ENCODE results near the gene KAZN. TPM values are rescaled to one million over a fixed set of nuclear protein-coding genes. Genes with fewer than 3 reads are reported as not detected.

Gene KAZN
- total and polyA plus RNA-seq, 2 of the 8 experiments (the other 6 are each of a cell fraction or from before 2014, with no cell fraction given), result 3.7 to 11.8 TPM

DNA sequence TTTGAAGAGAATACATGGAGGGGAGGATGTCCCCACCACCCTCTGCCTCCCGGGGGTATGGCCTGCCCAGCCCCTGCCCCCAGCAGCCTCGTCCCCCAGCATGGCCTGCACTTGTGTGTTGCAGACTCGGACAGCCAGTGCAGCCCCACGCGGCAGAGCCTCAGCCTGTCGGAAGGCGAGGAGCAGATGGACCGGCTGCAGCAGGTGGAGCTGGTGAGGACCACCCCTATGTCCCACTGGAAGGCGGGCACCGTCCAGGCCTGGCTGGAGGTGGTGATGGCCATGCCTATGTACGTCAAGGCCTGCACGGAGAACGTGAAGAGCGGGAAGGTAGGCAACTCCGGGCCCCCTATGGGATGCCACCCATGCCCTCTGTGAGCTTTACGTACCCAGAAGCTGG, 495.6 kb downstream of the KAZN start:
- no peak overlapping the region for H2BK120ac ChIP-seq (replicated peaks; ENCODE audit: low read depth, low read length)
- DNase-seq (ENCODE audit: low read depth in 1 of 2, low spot score in 2 of 2) (no peak), FAIRE-seq (no peak)
- ChIA-PET CTCF (ENCODE audit: partially characterized antibody) (interaction anchor here (0.6 to 2.6 kb wide), 15 partner anchors 12 to 528 kb away, joined by 3 to 9 read pairs (median 4); no protein-coding TSS in a partner anchor), POLR2A (ENCODE audit: partially characterized antibody) (interaction anchor here (0.7 kb wide), 1 partner anchor 15 kb away, joined by 3 read pairs; no protein-coding TSS in a partner anchor)
- no peaks in the 10 kb centered on the region for H3K79me2 ChIP-seq (ENCODE audit: control insufficient read depth in 1 of 2, insufficient read depth in 2 of 2, low read length in 2 of 2)
- no peaks in the 10 kb centered on the region for H3K9me3 ChIP-seq (ENCODE audit: insufficient read depth in 2 of 2, low read depth in 1 of 2, low read length in 1 of 2)
- H3K23me2 ChIP-seq (ENCODE audit: low read depth, low read length), result no peaks in the 10 kb centered on the region
- H4K5ac ChIP-seq (ENCODE audit: insufficient read length, low read depth, low read length), result no peak overlapping the region
- WGBS, 2 experiments (ENCODE audit: extremely low coverage in 1 of 2, insufficient coverage in 1 of 2, insufficient read length in 1 of 2, insufficient replicate concordance in 2 of 2, low coverage in 1 of 2, low lambda C conversion rate in 2 of 2, missing lambda C conversion rate in 1 of 2), result 91% methylated on average over 16 of the region's 16 CpGs; no CpG with 5 or more reads in 1 of the 2 experiments
- H4K91ac ChIP-seq (replicated peaks; ENCODE audit: insufficient read length, low read length), result no peak overlapping the region
- H2BK5ac ChIP-seq (ENCODE audit: low read depth, low read length), result peak overlapping the region; percentile 66; the same call in 1 of the 2 replicates
- H4K8ac ChIP-seq (ENCODE audit: extremely low read depth, insufficient read depth, low read length), result no peak overlapping the region
- H3K23ac ChIP-seq (ENCODE audit: insufficient read length), result no peak overlapping the region
- H3K9ac ChIP-seq (replicated peaks in 1 of 4; ENCODE audit: extremely low read depth in 1 of 4, low read depth in 3 of 4, low read length in 3 of 4), result no peak overlapping the region
- H2BK15ac ChIP-seq (ENCODE audit: low read length), result no peak overlapping the region; the same call in 1 of the 2 replicates
- no peak overlapping the region for H2BK20ac ChIP-seq (ENCODE audit: low read length)
- no peaks in the 10 kb centered on the region for H3K36me3 ChIP-seq (ENCODE audit: control insufficient read depth in 2 of 4, insufficient read depth in 4 of 4, low read length in 3 of 4)
- H3K4ac ChIP-seq (replicated peaks; ENCODE audit: insufficient read length, low read depth, low read length), result no peak overlapping the region
- H3K4me1 ChIP-seq (replicated peaks in 1 of 4; ENCODE audit: control insufficient read depth in 3 of 4, insufficient read depth in 4 of 4, low read length in 3 of 4), result peaks cover 4 to 14% (median 7%) of the 10 kb centered on the region in 4 experiments
- no peak overlapping the region for H3K4me2 ChIP-seq (ENCODE audit: insufficient read depth in 1 of 2, low read depth in 2 of 2, low read length in 2 of 2)
- no peak overlapping the region for H3K4me3 ChIP-seq (ENCODE audit: extremely low read depth in 1 of 4, insufficient read depth in 2 of 4, low read depth in 3 of 4, low read length in 4 of 4)
- no peak overlapping the region for H2AFZ ChIP-seq (ENCODE audit: low read length)
- no peaks in the 10 kb centered on the region for H3K79me1 ChIP-seq (ENCODE audit: low read depth, low read length)
- H3K56ac ChIP-seq (replicated peaks; ENCODE audit: insufficient read length, low read depth, low read length), result no peak overlapping the region
- H3K14ac ChIP-seq (ENCODE audit: insufficient read length), result no peak overlapping the region
- H3K27ac ChIP-seq (ENCODE audit: low read depth, low read length), result no peak overlapping the region
- H2BK12ac ChIP-seq (ENCODE audit: low read depth, low read length), result no peak overlapping the region
- H2AK5ac ChIP-seq (ENCODE audit: low read depth, low read length), result no peak overlapping the region
- H3K18ac ChIP-seq (ENCODE audit: extremely low read depth, low read length), result no peak overlapping the region
- H4K20me1 ChIP-seq (replicated peaks in 1 of 2; ENCODE audit: control insufficient read depth in 1 of 2, insufficient read depth in 2 of 2, low read length in 2 of 2), result no peaks in the 10 kb centered on the region
- H3K27me3 ChIP-seq (replicated peaks in 1 of 4; ENCODE audit: control insufficient read depth in 3 of 4, extremely low read depth in 1 of 4, insufficient read depth in 3 of 4, low read length in 3 of 4), result no peaks in the 10 kb centered on the region; a peak in 2 of 7 replicates
- TF ChIP-seq CTBP2 (IDR thresholded peaks at IDR 0.05; ENCODE audit: borderline replicate concordance, insufficient read depth, insufficient read length, low read length), result no peak
- TF ChIP-seq GTF2F1 (IDR thresholded peaks at IDR 0.05; ENCODE audit: borderline replicate concordance, low read depth, low read length), result no peak
- TF ChIP-seq NANOG (IDR thresholded peaks at IDR 0.05; ENCODE audit: insufficient read depth, low read depth, low read length, poor library complexity, severe bottlenecking), result no peak
- no peak for TF ChIP-seq HDAC2 (IDR thresholded peaks at IDR 0.05; ENCODE audit: borderline replicate concordance in 1 of 2, low read depth in 2 of 2, low read length in 2 of 2)
- TF ChIP-seq, protein P1, sequence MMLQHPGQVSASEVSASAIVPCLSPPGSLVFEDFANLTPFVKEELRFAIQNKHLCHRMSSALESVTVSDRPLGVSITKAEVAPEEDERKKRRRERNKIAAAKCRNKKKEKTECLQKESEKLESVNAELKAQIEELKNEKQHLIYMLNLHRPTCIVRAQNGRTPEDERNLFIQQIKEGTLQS (IDR thresholded peaks at IDR 0.05; ENCODE audit: insufficient read depth, low read depth, low read length), result no peak
- no peak for TF ChIP-seq PHF8 (conservative IDR thresholded peaks at IDR 0.05; ENCODE audit: low read depth, low read length)
- no peak for TF ChIP-seq TAF1 (IDR thresholded peaks at IDR 0.05; ENCODE audit: low read depth, low read length)
- no peak for TF ChIP-seq CHD1 (IDR thresholded peaks at IDR 0.05; ENCODE audit: low read depth, low read length)
- TF ChIP-seq POU5F1 (IDR thresholded peaks at IDR 0.05; ENCODE audit: low read depth, low read length), result no peak
- TF ChIP-seq RFX5 (IDR thresholded peaks at IDR 0.05; ENCODE audit: borderline replicate concordance, low read depth, low read length), result no peak
- no peak for TF ChIP-seq CREB1 (IDR thresholded peaks at IDR 0.05)
- no peak for TF ChIP-seq MAFK (IDR thresholded peaks at IDR 0.05; ENCODE audit: low read depth, low read length)
- TF ChIP-seq JUND (IDR thresholded peaks at IDR 0.05; ENCODE audit: low read length), result no peak
- no peak for TF ChIP-seq BACH1 (IDR thresholded peaks at IDR 0.05; ENCODE audit: low read length)
